Measurements from ENCODE around the gene UST. TPM values are rescaled to one million over a fixed set of nuclear protein-coding genes. Genes with fewer than 3 reads are reported as not detected.

UST gene
- total RNA-seq, 4 donors from 2014 or later, result 16.7 to 19.5 (median 18.1) TPM

DNA sequence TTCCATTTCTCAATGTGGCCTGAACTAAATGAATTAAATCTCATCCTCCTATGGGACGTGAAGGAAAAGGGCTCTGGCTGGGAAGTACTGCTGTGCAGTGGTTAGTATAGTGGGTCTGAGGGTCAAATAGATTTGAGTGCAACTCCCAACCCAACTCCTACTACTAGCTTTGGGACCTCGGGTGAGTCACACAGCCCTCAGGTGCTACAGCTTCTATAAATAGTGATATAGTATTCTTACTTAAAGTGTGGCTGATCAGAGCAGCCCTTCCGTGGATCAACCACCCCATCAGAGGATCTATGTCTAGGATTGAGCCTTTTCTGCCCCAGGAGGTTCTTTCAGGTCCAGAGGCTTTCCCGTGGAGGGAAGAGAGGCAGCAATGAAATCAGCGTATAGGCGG, 904 bp upstream of the UST start:
- no peaks in the 10 kb centered on the region for H3K36me3 ChIP-seq
- 18% methylated on average over 6 of the region's 6 CpGs for WGBS
- H3K4me1 ChIP-seq, result peaks cover 30% of the 10 kb centered on the region
- no peak for DNase-seq (ENCODE audit: low spot score in 2 of 2)
- H3K4me3 ChIP-seq, result peak overlapping the region; percentile 93
- peak overlapping the region; percentile 86 for H3K27ac ChIP-seq
- H3K27me3 ChIP-seq, result peaks cover 5% of the 10 kb centered on the region
- TF ChIP-seq EP300 (IDR thresholded peaks at IDR 0.05), result no peak
- H3K9me3 ChIP-seq, result no peaks in the 10 kb centered on the region

DNA sequence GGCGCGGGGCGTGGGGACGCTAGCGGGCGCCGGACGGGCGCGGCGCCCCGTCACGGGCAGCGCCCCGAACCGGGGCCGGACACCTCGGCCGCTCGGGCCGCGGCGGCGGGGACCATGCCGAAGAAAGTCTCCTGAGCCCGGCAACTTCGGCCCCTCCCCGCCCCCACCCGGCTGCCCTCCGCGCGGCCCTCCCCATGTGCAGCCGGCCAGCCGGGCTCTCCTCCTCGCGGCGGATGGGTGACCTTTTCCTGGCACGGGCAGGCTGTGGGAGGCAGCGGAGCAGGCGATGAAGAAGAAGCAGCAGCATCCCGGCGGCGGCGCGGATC, 278 bp downstream of the UST start:
- peak; percentile 81 to 84 for DNase-seq (ENCODE audit: low spot score in 2 of 2)
- WGBS, result 0% methylated on average over 12 of the region's 45 CpGs
- peak overlapping the region; percentile 93 for H3K4me3 ChIP-seq

DNA sequence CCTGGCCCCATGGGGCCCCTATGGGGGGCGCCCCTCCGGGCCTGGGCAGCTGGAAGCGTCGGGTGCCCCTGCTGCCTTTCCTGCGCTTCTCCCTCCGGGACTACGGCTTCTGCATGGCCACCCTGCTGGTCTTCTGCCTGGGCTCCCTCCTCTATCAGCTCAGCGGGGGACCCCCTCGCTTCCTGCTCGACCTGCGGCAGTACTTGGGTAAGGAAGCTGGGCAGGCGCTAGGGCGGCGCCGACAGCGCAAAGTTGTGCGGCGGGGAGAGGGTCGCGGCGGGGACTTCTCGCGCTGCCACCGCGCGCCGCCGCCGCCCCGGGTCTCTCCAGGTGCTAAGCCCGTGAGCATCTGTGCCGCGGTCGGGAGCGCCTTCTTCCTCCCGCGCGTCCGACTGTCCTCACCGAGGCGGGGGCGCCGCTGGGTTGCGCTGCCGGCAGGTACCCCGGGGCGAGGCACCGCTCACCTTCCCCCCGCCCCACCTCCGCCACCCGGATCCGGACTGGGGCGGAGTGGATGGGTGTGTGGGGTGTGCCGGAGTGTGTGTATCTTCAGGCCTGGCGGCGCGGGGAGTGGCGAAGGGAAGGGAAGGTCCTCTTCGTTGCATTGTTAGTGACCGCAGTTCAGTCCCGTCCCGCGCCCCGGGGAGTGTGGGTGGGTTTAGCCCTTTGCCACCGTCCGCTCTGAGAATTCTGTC, 788 bp downstream of the UST start:
- Histone ChIP-seq H3K9me3 (no peaks in the 10 kb centered on the region), H3K27me3 (peaks cover 5% of the 10 kb centered on the region), H3K27ac (peak overlapping the region; percentile 86), H3K36me3 (no peaks in the 10 kb centered on the region), H3K4me1 (peaks cover 36% of the 10 kb centered on the region), H3K4me3 (peak overlapping the region; percentile 93)
- WGBS, result 0% methylated on average over 3 of the region's 66 CpGs
- TF ChIP-seq, protein P1, sequence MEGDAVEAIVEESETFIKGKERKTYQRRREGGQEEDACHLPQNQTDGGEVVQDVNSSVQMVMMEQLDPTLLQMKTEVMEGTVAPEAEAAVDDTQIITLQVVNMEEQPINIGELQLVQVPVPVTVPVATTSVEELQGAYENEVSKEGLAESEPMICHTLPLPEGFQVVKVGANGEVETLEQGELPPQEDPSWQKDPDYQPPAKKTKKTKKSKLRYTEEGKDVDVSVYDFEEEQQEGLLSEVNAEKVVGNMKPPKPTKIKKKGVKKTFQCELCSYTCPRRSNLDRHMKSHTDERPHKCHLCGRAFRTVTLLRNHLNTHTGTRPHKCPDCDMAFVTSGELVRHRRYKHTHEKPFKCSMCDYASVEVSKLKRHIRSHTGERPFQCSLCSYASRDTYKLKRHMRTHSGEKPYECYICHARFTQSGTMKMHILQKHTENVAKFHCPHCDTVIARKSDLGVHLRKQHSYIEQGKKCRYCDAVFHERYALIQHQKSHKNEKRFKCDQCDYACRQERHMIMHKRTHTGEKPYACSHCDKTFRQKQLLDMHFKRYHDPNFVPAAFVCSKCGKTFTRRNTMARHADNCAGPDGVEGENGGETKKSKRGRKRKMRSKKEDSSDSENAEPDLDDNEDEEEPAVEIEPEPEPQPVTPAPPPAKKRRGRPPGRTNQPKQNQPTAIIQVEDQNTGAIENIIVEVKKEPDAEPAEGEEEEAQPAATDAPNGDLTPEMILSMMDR (IDR thresholded peaks at IDR 0.05), result no peak
- TF ChIP-seq EP300 (IDR thresholded peaks at IDR 0.05), result no peak
- no peak for TF ChIP-seq POLR2AphosphoS5 (IDR thresholded peaks at IDR 0.05)
- TF ChIP-seq POLR2A (IDR thresholded peaks at IDR 0.05), result no peak
- DNase-seq (ENCODE audit: low spot score in 2 of 2), result peak; percentile 75 to 85

More for the DNA sequence above, 278 bp downstream of the UST start:
- peaks cover 5% of the 10 kb centered on the region for H3K27me3 ChIP-seq
- H3K4me1 ChIP-seq, result peaks cover 36% of the 10 kb centered on the region
- H3K27ac ChIP-seq, result peak overlapping the region; percentile 86
- H3K36me3 ChIP-seq, result no peaks in the 10 kb centered on the region
- TF ChIP-seq EP300 (IDR thresholded peaks at IDR 0.05), result no peak
- TF ChIP-seq POLR2AphosphoS5 (IDR thresholded peaks at IDR 0.05), result no peak
- TF ChIP-seq, protein P1 (IDR thresholded peaks at IDR 0.05), result no peak
- TF ChIP-seq POLR2A (IDR thresholded peaks at IDR 0.05), result no peak
- H3K9me3 ChIP-seq, result no peaks in the 10 kb centered on the region

DNA sequence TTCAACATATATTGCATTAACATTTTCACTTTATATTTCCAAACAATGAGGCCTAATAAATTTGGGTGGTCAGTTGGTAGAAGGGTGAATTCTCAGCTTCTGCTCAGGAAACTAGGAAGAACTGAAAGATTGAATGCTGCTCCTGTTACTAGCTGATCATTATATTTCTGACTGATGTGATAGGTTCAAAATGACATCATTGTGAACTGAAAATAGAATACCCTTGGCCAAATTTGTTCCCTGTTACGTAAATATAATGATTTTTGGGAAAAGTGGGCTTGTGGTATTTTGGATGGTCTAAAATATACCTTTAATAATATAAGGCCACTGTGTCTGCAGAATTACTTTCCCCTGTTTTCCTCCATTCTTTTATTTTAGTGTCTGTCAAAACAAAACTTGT, 2.8 kb downstream of the UST start:
- H3K27me3 ChIP-seq, result peaks cover 5% of the 10 kb centered on the region
- DNase-seq (ENCODE audit: low spot score in 2 of 2), result no peak
- no peaks in the 10 kb centered on the region for H3K36me3 ChIP-seq
- TF ChIP-seq POLR2AphosphoS5 (IDR thresholded peaks at IDR 0.05) (no peak), EP300 (IDR thresholded peaks at IDR 0.05) (no peak), POLR2A (IDR thresholded peaks at IDR 0.05) (no peak)
- TF ChIP-seq, protein P1 (IDR thresholded peaks at IDR 0.05), result no peak
- H3K27ac ChIP-seq, result no peak overlapping the region
- no peaks in the 10 kb centered on the region for H3K9me3 ChIP-seq
- no peak overlapping the region for H3K4me3 ChIP-seq
- WGBS, result 76% methylated on average over 1 of the region's 1 CpG
- H3K4me1 ChIP-seq, result peaks cover 36% of the 10 kb centered on the region

DNA sequence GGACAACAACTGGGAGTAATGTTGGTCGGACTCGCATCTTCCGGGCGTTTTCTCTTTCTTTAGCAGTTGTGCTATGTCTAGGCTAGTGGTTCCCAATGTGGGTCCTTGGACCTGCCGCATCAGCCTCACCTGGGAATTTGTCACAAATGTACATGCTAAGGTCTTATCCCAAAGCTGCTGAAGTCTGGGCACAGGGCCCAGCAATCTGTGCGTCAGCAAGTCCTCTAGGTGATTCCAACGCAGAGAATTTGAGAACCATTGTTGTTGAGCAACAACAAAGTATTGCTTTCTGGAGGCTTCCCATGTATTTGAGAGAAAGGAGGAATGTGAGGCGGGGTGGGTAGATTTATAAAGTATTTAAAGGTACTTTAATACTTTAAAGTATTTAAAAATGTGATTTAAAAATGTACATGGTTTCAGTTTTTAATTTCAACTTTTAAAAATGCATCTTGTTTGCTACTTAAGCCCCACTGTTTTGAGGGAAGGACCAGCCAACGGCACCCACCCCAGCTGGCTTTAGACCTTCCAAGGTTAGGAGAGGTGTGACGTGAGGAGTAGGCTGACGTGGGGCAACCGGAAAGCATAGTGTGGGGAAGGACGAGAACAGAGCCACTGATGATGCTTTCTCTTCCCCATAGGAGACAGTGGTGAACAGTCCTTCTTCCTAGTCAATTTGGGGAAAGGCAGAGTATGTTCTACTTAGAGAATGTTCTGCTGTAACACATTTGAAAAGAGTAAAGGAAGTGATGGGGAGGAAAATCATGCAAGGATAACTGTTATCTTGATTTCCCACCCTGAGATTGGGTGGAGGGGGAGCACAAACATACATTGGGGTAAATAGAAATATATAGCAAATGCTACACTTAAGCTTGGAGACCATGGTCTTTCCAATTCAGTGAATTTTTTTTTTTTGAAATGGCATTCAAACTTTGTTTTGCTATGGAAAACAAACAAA, 4.3 kb downstream of the UST start:
- no peaks in the 10 kb centered on the region for H3K9me3 ChIP-seq
- peaks cover 5% of the 10 kb centered on the region for H3K27me3 ChIP-seq
- no peak for DNase-seq (ENCODE audit: low spot score in 2 of 2)
- H3K36me3 ChIP-seq, result no peaks in the 10 kb centered on the region
- no peak for TF ChIP-seq EP300 (IDR thresholded peaks at IDR 0.05)
- no peak for TF ChIP-seq POLR2AphosphoS5 (IDR thresholded peaks at IDR 0.05)
- TF ChIP-seq, protein P1 (IDR thresholded peaks at IDR 0.05), result no peak
- TF ChIP-seq POLR2A (IDR thresholded peaks at IDR 0.05), result no peak
- H3K4me1 ChIP-seq, result peaks cover 30% of the 10 kb centered on the region
- no peak overlapping the region for H3K27ac ChIP-seq
- WGBS, result 75% methylated on average over 13 of the region's 13 CpGs
- no peak overlapping the region for H3K4me3 ChIP-seq
